ENCODE data around the gene CIAO3.
"Not testable (repeated sequence)": the region's sequence is repeated elsewhere in the genome, so short reads cannot be mapped to it uniquely, and the experiment has no call there.

Gene CIAO3

DNA sequence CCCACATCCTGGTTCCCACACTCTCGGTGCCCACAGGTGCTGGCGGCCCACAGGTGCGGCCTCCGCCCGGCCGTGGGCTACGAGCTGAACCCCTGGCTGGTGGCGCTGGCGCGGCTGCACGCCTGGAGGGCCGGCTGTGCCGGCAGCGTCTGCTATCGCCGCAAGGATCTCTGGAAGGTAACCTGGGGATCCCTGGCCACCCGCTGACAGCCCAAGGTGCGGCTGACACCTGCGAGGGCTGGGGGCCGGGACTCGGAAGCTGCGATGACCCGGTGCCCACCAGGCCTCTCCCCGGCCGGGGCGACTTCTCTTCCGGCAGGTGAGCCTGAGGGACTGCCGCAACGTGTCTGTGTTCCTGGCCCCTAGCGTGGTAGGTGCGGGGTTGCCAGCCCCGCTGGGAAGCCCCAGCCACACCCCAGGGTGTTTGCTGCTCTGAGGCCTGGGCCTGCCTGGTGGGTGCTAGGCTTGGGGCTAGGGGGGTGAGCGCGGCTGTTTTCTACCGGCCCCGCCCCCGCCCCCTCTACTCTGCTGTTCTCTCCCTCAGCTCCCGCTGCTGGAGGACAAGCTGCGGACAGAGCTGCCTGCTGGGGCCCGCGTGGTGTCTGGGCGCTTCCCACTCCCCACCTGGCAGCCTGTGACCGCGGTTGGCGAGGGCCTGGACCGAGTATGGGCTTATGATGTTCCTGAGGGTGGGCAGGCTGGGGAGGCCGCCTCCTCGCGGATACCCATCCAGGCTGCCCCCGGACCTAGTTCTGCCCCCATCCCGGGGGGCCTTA, 18.8 kb downstream of the CIAO3 start:
- DNase-seq: no peak

DNA sequence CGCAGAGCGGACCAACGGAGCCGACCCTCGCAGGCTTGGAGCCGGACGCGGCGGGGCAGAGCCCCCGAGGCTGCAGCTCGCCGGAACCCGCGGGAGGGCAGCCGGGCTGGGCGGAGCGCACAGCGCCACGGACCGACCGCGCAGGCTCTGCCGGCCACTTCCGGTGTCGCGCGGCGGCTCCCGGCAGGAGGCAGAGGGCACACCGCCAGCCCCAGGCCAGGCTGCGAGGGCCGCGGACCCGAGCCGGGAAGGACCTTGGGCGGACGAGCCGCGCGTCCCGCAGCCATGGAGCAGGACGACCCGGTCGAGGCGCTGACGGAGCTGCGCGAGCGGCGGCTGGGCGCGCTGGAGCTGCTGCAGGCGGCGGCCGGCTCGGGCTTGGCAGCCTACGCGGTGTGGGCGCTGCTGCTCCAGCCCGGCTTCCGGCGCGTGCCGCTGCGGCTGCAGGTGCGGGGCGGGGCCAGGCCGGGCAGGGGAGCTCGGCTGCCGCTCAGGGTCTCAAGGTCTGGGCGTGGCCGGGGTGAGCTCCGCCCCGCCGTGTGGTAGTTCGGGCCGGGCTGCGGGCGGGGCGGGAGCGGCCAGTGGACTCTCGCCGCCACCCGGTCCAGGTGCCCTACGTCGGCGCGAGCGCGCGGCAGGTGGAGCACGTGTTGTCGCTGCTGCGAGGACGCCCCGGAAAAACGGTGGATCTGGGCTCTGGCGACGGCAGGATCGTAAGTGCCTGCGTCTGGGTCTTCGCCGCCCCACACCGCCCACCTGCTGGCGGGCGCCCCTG, 19.6 kb downstream of the CIAO3 start, which contains the start of gene ANTKMT:
Gene ANTKMT, plus strand, starts transcription at position 157 of the 775 bp plus-strand sequence. Its CDS starts 129 bp downstream, at position 286.
- peak; percentile 53 for DNase-seq

GRCh38 chr16:720447-720989, 20.3 kb downstream of the CIAO3 start:
- no peak for DNase-seq

GRCh38 chr16:719815-720446, 20.9 kb downstream of the CIAO3 start:
- DNase-seq: peak; percentile 37

- DNase-seq: no peak
Measured at GRCh38 chr16:718922-719321, 21.9 kb downstream of the CIAO3 start.

DNA sequence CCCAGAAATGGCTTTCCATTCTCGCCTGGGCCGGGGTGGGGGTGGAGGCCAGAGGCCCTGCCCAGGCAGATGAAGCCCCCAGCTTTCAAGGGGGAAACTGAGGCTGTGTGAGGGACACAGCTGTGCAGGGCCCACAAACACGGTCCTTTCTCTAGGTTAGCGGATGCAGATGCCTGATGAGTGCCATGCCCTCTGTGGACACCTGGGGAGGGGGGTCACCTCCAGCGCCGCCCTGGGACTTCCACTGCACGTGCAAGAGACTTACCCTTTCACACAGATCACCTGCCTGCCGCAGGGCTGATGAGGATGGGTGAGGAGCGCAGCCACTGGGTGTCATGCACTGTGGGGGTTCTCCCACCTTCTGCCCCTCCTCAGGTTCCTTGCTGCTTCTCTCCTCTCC, 22.4 kb downstream of the CIAO3 start:
- DNase-seq: no peak

GRCh38 chr16:717450-718245, 23.1 kb downstream of the CIAO3 start:
- no peak for DNase-seq

DNA sequence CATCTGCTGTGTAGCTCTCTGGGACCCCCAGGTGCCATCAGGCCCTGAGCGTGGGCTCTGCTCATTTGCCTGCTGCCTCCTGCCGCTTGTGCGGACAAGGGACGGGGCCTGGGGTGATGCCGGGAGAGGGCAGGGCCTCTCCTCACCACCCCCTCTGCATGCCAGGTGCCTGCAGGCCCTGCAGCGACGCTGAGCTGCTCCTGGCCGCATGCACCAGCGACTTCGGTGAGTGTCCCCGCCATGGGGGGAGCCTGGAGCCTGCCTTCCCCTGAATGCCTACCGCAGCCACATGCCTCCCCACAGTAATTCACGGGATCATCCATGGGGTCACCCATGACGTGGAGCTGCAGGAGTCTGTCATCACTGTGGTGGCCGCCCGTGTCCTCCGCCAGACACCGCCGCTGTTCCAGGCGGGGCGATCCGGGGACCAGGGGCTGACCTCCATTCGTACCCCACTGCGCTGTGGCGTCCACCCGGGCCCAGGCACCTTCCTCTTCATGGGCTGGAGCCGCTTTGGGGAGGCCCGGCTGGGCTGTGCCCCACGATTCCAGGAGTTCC, 23.9 kb downstream of the CIAO3 start:
- no peak for DNase-seq

- no peak for DNase-seq
Measured at GRCh38 chr16:716200-716568, 24.6 kb downstream of the CIAO3 start.

DNA sequence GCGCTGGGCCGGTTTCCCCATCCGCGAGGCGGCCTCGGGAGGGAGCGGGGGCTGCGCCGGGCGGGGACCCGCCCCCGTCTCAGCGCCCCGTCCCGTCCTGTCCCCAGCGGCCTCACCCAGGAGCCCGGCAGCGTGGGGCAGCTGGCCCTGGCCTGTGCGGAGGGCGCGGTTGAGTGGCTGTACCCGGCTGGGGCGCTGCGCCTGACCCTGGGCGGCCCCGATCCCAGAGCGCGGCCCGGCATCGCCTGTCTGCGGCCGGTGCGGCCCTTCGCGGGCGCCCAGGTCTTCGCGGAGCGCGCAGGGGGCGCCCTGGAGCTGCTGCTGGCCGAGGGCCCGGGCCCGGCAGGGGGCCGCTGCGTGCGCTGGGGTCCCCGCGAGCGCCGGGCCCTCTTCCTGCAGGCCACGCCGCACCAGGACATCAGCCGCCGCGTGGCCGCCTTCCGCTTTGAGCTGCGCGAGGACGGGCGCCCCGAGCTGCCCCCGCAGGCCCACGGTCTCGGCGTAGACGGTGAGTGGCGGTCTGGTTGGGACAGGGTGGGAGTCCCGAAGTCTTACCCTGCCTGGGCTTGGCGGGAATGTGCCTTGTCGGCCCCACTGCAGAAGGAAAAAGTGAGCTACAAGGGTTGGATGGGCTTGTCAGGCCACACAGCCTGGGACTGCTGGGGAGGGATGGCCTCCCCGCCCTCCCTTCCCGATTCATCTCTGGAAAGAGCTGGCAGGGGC, 25.2 kb downstream of the CIAO3 start:
- no peak for DNase-seq

DNA sequence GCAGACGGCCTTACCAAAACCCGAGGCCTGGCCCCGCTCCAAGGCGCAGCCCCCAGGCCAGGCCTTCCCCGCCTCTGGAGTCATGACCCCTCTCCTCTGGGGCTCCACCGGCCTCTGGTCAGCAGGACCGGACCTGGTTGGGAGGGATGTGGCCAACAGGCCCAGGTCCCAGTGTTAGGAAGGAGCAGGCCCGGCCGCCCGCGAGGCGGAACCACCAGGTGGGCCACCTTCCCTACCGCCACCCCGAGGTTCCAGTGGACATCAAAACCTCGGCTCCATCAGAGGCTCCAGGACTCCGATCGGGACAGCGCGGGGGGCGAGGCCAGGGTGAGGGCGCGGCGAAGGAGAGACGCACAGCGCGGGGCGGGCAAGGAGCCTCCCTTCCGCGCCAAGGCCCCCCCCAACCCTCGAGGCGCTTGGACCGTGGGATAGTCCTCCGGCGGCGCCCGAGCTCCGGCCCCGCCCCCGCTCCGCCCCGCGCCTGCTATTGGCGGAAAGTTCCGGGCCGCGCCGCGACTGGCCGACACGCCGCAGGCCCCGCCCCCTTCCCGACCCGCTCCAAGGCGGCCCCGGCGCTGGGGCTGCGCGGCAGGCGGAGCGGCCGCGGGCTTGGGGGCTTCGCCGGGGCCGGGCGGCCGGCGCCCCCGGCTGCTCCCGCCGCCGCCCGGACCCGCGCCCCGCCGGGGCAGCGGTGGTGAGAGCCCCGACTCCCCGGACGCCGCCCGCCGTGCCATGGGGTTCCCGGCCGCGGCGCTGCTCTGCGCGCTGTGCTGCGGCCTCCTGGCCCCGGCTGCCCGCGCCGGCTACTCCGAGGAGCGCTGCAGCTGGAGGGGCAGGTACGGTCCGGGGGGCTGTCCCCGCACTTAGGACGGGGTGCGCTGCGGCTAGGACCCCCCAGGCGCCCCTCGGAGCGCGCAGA, 26.0 kb downstream of the CIAO3 start, which contains the start of gene METRN:
Gene METRN, plus strand, starts transcription at position 561 of the 919 bp plus-strand sequence. Its CDS starts 172 bp downstream, at position 733.
- DNase-seq: peak; percentile 64

DNA sequence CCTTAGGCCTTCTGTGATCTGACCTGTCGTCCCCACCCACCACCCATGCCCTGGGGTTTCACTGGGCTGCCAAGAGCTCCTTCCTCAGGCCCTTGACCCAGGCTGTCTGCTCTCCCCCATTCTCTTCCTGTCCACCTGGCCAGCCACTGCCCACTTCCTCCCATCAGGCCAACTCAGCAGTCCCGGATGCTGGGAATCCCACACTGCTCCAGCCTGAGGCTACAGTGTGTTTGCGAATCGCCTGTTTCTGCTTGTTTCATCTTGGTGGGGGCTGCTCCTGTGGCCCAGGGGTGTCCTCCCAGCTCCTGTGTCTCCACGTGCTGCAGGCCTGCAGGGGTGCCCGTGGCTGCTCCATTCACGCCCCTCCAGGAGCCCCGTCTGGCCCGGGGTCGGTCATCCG, 26.7 kb downstream of the CIAO3 start:
- no peak for DNase-seq

DNA sequence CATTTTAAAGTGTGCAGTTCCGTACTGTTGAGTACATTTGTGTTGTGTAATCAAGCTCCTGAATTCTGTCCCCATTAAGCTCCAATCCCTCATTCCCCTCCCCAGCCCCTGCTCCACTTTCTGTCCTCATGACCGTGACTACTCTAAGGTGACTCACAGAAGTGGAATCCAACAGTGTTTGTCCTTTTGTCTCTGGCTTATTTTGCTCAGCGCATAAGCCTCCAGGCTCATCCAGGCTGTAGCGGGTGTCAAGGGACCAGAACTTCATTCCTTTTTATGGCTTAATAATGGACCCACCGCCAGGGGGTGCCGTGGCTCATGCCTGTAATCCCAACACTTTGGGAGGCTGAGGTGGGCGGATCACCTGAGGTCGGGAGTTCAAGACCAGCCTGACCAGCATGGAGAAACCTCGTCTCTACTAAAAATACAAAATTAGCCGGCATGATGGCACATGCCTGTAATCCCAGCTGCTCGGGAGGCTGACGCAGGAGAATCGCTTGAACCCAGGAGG, 28.0 kb downstream of the CIAO3 start:
- not testable (repeated sequence) for DNase-seq

GRCh38 chr16:711548-712320, 29.1 kb downstream of the CIAO3 start:
- DNase-seq: peak; percentile 44

DNA sequence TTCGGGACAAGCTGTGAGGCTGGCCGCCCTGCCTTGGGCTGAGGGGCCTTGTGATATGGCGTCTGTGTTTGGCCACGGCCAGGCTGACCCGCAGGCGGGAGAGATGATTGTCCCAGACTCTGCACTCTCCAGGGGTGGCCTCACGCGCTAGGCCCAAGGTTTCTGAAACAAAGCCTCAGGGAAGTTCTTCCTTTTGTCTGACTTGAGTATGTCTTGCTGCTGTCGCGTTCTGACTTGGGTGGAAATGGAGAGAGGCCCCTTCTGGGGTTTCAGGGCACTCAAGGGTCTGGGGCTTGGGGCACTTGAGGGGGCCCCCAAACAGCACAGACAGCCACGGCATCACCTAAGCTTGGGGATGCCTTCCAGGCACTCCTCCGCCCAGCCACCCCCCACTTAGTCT, 29.7 kb downstream of the CIAO3 start:
- DNase-seq: no peak

DNA sequence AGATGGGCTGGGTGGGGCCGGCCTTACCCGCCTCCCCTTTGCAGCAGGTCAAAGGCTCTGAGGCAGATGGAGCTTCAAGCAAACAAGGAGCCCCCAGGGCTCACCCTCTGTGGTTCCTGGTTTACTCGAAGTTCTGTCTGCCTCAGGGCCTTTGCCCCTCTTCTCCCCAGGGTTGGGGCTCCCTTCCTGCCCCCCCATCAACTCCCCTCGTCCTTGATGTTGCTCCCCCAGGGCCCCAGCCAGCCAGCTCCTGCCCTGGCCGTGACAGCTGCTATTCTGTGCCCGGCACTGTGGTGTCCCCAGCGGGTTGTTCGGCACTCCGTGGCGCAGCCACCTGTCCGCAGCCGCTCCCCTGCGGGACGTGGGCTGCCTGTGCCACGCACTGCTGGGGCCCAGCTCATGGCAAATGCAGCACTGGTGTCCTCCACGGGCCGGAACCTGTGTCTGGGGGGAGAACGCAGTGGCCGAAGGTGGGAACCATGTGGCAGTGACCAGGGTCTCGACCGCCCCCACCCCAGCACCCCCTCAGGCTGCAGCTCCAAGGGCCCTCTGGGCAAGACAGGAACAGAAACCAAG, 30.2 kb downstream of the CIAO3 start:
- no peak for DNase-seq

- peak; percentile 80 for DNase-seq
Measured at GRCh38 chr16:709566-710499, 31.0 kb downstream of the CIAO3 start.

DNA sequence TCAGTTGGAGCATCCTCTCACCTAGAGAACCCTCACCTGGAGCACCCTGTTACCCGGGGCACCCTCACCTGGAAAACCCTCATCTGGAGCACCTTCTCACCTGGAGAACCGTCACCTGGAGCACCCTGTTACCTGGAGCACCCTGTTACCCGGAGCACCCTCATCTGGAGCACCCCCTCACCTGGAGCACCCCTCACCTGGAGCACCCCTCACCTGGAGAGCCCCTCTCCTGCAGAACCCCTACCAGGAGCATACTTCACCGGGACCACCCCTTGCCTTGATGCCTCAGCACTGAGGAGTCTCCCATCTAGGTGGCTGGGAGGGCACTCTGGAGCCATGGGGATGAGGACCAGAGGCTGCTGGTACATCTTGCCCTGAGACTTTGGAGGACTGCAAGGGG, 31.8 kb downstream of the CIAO3 start:
- DNase-seq: no peak

Measured in DMS79 treated with DMSO at 0.1 percent for 48 hours (cell line).